Osteoblast (primary cell): Measurements from ENCODE around the gene DLL3. TPM values are rescaled to one million over a fixed set of nuclear protein-coding genes. Genes with fewer than 3 reads are reported as not detected.

Source experiments
- DNase-seq: peaks from one replicate; pipeline ENCODE4 v3.0.0; 2011; ENCODE audit warnings: low spot score, mixed read lengths; ENCODE audit not compliant: insufficient read length; ENCODE audit errors: missing footprints
- H2AFZ ChIP-seq: 2 replicates; pipeline ENCODE4 v1.6.0; 2011; ENCODE audit warnings: mild to moderate bottlenecking, low read length
- H3K27ac ChIP-seq: 2 replicates; pipeline ENCODE4 v1.5.1; 2011; ENCODE audit warnings: mild to moderate bottlenecking, low read depth, low read length, moderate library complexity
- H3K27me3 ChIP-seq: 2 replicates; pipeline ENCODE4 v1.6.0; 2012; ENCODE audit warnings: mild to moderate bottlenecking, control low read depth, inconsistent platforms, low read length, moderate library complexity; ENCODE audit not compliant: insufficient read depth
- H3K36me3 ChIP-seq: 2 replicates; pipeline ENCODE4 v1.5.1; 2011; ENCODE audit warnings: mild to moderate bottlenecking, low read length, control low read depth, moderate library complexity; ENCODE audit not compliant: insufficient read depth
- H3K4me1 ChIP-seq: 2 replicates; pipeline ENCODE4 v1.5.1; 2011; ENCODE audit warnings: mild to moderate bottlenecking, low read length, control low read depth, moderate library complexity; ENCODE audit not compliant: insufficient read depth
- H3K4me2 ChIP-seq: 2 replicates; pipeline ENCODE4 v1.6.0; 2011; ENCODE audit warnings: mild to moderate bottlenecking, low read length; ENCODE audit not compliant: insufficient read depth
- H3K4me3 ChIP-seq: fragments of 200-600 bp; sonication (generic); 3 replicates; pipeline ENCODE4 v1.5.1; 2012; ENCODE audit warnings: mild to moderate bottlenecking, low read length, inconsistent platforms; ENCODE audit not compliant: insufficient read depth
- H3K79me2 ChIP-seq: 2 replicates; pipeline ENCODE4 v1.6.0; 2012; ENCODE audit warnings: mild to moderate bottlenecking, low read length, control low read depth, inconsistent platforms; ENCODE audit not compliant: insufficient read depth
- H3K9me3 ChIP-seq: 2 replicates; pipeline ENCODE4 v1.5.1; 2011; ENCODE audit warnings: low read depth, low read length, control low read depth
- H4K20me1 ChIP-seq: 2 replicates; pipeline ENCODE4 v1.6.0; 2012; ENCODE audit warnings: mild to moderate bottlenecking, low read length, control low read depth; ENCODE audit not compliant: insufficient read depth
- total RNA-seq: library from RNA; depleted of rRNA; stranded (reverse); fragments of >200 nt; gene quantifications from 2 replicates; pipeline ENCODE4 v1.2.3, GENCODE V29; 2012
- TF ChIP-seq, protein P1 (sequence below): IDR thresholded peaks from 2 replicates; pipeline ENCODE4 v1.5.1; 2011; ENCODE audit warnings: mild to moderate bottlenecking, low read depth, low read length, moderate library complexity; ENCODE audit errors: extremely low read depth

The DLL3 gene
- total RNA-seq, 1 donor: under 0.01 TPM

DNA sequence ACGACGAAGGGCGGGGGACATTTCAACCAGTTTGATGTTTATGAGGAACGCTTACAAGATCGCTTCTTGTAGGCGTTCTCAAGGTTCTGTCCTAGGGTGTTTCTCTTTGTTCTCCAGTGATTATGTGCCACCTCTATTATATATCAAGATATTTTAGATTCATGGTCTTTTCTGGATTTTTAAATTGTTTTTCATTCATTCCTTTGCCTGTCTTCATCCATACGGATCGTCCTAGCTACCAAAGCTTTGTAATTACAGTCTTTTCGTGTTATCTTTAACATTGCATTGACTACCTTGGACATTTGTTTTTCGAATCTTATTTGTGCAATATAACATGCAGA, 41.6 kb downstream of the DLL3 start:
- Histone ChIP-seq H3K9me3 (no peaks in the 10 kb centered on the region), H4K20me1 (peaks cover 7% of the 10 kb centered on the region), H3K4me2 (peak overlapping the region; percentile 75), H3K4me3 (peak overlapping the region; percentile 89), H3K79me2 (peaks cover 25% of the 10 kb centered on the region), H3K4me1 (peaks cover 10% of the 10 kb centered on the region), H2AFZ (peak overlapping the region; percentile 88), H3K27ac (no peak overlapping the region), H3K27me3 (no peaks in the 10 kb centered on the region), H3K36me3 (no peaks in the 10 kb centered on the region)
- TF ChIP-seq, protein P1, sequence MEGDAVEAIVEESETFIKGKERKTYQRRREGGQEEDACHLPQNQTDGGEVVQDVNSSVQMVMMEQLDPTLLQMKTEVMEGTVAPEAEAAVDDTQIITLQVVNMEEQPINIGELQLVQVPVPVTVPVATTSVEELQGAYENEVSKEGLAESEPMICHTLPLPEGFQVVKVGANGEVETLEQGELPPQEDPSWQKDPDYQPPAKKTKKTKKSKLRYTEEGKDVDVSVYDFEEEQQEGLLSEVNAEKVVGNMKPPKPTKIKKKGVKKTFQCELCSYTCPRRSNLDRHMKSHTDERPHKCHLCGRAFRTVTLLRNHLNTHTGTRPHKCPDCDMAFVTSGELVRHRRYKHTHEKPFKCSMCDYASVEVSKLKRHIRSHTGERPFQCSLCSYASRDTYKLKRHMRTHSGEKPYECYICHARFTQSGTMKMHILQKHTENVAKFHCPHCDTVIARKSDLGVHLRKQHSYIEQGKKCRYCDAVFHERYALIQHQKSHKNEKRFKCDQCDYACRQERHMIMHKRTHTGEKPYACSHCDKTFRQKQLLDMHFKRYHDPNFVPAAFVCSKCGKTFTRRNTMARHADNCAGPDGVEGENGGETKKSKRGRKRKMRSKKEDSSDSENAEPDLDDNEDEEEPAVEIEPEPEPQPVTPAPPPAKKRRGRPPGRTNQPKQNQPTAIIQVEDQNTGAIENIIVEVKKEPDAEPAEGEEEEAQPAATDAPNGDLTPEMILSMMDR: no peak
- DNase-seq: no peak

DNA sequence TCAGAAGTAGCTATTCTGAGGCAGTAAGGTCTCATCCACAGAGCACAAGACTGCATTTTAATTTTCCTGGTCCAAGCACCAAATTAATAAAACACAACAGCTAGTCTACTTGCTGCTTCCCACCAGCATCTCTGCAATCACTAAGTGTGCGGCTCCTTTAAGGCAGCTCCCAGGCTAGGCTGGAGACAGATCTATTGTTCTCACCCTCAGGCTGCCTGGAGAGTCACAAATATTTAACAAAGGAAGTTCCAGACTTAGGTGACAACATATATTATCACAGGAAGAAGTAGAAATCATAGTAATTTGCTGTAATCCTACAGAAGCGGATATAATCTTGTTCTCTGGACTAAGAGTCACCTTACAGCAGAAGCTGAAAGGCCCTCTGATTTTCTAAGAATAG, 43.5 kb downstream of the DLL3 start:
- Histone ChIP-seq H4K20me1 (peaks cover 7% of the 10 kb centered on the region), H3K36me3 (no peaks in the 10 kb centered on the region), H3K27me3 (no peaks in the 10 kb centered on the region), H3K27ac (no peak overlapping the region), H3K4me3 (no peak overlapping the region), H3K4me2 (no peak overlapping the region), H3K4me1 (peaks cover 10% of the 10 kb centered on the region), H2AFZ (no peak overlapping the region), H3K79me2 (peaks cover 21% of the 10 kb centered on the region), H3K9me3 (no peaks in the 10 kb centered on the region)
- DNase-seq: no peak
- TF ChIP-seq, protein P1: no peak

DNA sequence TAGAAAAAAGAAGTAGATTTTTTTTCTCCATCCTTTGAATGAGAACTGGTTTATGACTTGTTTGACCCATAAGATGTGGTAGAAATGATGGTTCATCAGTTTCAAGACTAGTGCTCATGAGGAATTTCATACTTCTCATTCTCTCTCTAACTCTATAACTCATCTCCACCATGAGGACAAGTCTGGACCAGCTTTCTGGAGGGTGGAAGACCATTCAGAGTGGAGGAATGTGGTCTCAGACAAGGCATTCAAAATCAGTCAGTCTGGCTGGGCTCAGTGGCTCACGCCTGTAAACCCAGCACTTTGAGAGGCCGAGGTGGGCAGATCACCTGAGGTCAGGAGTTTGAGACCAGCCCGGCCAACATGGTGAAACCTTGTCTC, 44.7 kb downstream of the DLL3 start:
- no peak for DNase-seq
- no peak overlapping the region for H3K4me2 ChIP-seq
- TF ChIP-seq, protein P1: no peak
- peaks cover 6% of the 10 kb centered on the region for H3K4me1 ChIP-seq
- peaks cover 4% of the 10 kb centered on the region for H3K27me3 ChIP-seq
- no peaks in the 10 kb centered on the region for H3K9me3 ChIP-seq
- peaks cover 10% of the 10 kb centered on the region for H3K79me2 ChIP-seq
- H2AFZ ChIP-seq: no peak overlapping the region
- no peaks in the 10 kb centered on the region for H3K36me3 ChIP-seq
- no peak overlapping the region for H3K27ac ChIP-seq
- H3K4me3 ChIP-seq: no peak overlapping the region
- no peaks in the 10 kb centered on the region for H4K20me1 ChIP-seq

DNA sequence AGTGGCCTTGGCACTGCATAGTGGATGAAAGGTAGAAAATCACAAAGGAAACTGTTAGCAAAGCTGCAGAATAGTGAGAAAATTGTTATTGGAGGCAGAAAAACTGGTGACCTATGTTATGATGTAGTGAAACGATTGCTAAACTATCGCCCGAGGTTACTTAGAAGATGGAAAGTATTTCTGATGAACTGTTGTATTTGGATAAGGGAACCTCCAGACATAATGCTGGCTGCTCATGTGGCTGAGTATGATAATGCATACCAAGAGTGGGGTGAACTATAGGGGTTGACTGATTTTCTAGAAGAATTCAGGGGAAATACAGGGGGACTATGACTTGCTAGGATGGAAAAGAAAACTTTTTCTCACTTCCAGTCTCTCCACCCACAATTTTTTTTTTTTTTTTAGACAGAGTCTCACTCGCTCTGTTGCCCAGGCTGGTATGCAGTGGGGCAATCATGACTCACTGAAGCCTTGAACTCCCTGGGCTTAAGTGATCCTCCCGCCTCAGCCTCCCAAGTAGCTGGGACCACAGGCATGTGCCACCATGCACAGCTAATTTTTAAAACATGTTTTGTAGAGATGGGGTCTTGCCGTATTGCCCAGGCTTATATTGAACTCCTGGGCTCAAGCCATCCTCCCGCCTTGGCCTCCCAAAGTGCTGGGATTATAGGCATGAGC, 45.6 kb downstream of the DLL3 start:
- Histone ChIP-seq H3K27ac (no peak overlapping the region), H3K4me2 (no peak overlapping the region), H4K20me1 (no peaks in the 10 kb centered on the region), H3K4me1 (no peaks in the 10 kb centered on the region), H3K27me3 (peaks cover 4% of the 10 kb centered on the region), H3K9me3 (no peaks in the 10 kb centered on the region), H3K79me2 (peaks cover 2% of the 10 kb centered on the region), H3K36me3 (no peaks in the 10 kb centered on the region), H2AFZ (no peak overlapping the region), H3K4me3 (no peak overlapping the region)
- no peak for DNase-seq
- TF ChIP-seq, protein P1: no peak
